Omental fat pad (tissue), 4 donors: ENCODE results near the gene RRAS2. TPM values are rescaled to one million over a fixed set of nuclear protein-coding genes. Genes with fewer than 3 reads are reported as not detected.

Experiments
- ATAC-seq: fragments of 150-250 bp; one replicate; pipeline ENCODE4 v1.9.1; 2016; ENCODE audit warnings: mild to moderate bottlenecking, moderate library complexity; ENCODE audit not compliant: low FRiP score
- DNase-seq: peaks from one replicate; pipeline ENCODE4 v3.0.0-alpha.2; 2019; ENCODE audit warnings: low spot score
- total RNA-seq, 4 donors: library from RNA; depleted of rRNA; stranded (reverse); fragments of >200 nt; gene quantifications; one replicate each; pipeline ENCODE4 v1.1.0, GENCODE V29; 2016
- TF ChIP-seq, protein P1 (sequence below), 3 donors: fragments of 450-650 bp; IDR thresholded peaks; one replicate each; pipeline ENCODE4 v1.5.1; 2016 to 2017; ENCODE audit warnings: antibody characterized with exemption in 3 of 3, mild to moderate bottlenecking in 3 of 3, moderate library complexity in 2 of 3

Gene RRAS2
- total RNA-seq, 4 donors from 2014 or later, result 33.9 to 80.3 (median 70.7) TPM

DNA sequence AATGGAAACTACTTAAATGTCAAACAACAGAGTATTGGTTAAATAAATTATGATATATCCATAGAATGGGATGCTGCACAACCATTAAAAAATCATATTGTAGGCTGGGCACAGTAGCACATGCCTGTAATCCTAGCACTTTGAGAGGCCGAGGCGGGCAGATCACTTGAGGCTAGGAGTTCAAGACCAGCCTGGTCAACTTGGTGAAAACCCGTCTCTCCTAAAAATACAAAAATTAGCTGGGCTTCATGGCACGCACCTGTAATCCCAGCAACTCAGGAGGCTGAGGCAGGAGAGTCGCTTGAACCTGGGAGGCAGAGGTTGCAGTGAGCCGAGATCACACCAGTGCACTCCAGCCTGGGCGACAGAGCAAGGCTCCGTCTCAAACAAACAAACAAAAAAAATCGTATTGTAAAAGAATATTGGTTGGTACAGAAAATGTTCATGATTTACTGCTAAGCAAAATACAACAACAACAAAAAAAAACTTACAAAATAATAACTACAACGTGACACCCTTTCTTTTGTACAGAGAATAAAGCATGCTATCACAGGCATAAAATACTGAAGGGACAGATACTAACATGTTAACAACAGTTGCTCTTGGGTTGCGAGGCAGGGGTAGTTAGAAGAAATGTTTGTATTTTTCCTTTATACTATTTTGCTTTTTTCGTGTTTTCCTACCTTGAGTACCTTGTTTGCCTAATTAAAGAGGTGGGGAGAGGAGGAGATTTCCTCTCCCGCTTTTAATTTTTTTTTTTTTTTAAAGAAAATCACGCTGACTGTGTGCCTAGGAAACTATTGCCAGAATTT, 21.3 kb upstream of the RRAS2 start:
- DNase-seq (no peak), ATAC-seq (no peak)
- TF ChIP-seq, protein P1, sequence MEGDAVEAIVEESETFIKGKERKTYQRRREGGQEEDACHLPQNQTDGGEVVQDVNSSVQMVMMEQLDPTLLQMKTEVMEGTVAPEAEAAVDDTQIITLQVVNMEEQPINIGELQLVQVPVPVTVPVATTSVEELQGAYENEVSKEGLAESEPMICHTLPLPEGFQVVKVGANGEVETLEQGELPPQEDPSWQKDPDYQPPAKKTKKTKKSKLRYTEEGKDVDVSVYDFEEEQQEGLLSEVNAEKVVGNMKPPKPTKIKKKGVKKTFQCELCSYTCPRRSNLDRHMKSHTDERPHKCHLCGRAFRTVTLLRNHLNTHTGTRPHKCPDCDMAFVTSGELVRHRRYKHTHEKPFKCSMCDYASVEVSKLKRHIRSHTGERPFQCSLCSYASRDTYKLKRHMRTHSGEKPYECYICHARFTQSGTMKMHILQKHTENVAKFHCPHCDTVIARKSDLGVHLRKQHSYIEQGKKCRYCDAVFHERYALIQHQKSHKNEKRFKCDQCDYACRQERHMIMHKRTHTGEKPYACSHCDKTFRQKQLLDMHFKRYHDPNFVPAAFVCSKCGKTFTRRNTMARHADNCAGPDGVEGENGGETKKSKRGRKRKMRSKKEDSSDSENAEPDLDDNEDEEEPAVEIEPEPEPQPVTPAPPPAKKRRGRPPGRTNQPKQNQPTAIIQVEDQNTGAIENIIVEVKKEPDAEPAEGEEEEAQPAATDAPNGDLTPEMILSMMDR (IDR thresholded peaks at IDR 0.05), result no peak

DNA sequence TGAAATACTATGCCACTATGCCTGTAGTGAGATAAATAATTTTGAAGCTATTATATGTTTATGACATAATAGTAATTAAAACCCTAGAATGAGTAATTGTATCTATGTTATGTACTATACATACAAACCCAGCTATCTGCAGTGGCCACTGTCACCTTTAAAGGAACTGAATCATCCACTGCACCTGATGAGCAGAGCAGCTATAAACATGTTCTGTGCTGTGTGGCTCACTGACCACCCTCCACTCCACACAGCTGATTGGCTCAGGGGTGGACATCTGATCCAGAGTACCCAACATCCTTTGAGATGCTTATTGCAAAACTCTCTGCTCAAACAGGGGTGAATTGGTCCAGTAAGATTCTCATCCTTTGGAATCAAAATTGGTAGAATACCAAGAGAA, 19.2 kb upstream of the RRAS2 start:
- TF ChIP-seq, protein P1 (IDR thresholded peaks at IDR 0.05), result no peak
- ATAC-seq (no peak), DNase-seq (no peak)

DNA sequence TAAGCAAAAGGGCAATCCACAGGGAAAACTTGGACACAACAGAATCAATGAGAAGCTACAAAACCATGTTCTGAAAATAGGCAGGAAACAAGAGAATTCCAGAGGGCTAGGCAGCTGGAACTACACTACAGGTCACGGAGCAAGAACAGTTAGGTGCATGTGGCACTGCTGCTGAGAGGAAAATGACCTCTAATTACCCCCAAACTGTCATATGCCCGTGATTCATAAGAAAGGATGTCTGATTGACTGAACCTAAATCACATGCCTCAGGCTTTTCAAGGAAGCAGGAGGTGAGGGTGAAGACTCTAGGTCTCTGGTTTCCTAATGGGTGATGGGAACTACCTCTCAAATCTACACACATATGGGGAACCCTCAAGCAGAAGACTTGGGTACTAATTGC, 17.9 kb upstream of the RRAS2 start:
- ATAC-seq (no peak), DNase-seq (no peak)
- TF ChIP-seq, protein P1 (IDR thresholded peaks at IDR 0.05), result no peak

DNA sequence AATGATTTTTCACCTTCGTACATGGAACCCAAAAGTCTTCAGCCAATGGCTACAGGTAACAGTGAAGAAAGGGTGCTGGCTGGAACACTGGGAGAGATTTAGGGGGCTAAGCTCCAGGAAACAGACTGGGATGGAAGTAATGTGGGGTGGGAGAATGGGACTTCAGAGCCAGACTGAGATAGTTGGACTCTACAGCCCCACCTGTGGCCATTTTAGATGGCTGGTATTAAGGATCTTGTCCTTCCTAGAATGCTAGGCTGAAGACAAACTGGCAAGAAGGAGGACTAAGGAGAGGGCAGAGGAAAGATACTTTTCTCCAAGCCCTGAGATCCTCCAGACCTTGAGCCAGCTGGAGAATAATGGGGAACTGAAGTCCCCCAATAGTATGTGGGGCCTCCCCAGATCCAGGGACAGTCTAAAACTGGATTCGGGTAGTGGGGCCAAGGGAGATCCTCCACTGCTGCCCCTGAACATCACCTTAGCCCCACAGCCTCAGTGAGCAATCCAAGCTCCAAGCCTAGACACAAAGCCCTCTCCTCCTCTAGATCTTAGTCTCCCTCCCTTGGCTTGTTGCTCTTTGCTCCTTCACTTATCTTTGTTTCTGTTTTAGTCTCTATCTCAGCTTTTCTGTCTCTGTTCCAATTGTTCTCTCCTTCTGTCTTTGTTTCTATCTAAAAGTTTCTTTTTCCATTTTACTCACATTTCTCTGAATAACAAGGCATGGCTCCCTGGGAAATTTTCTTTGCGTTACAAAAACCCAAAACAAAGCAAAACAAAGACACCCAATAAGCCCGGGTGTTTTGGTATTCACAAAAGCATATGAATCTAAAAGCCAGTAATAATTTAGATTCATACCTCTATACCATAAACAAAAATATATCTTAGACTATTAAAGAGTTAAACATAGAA, 16.2 kb upstream of the RRAS2 start:
- DNase-seq (no peak), ATAC-seq (no peak)
- TF ChIP-seq, protein P1 (IDR thresholded peaks at IDR 0.05), result no peak

DNA sequence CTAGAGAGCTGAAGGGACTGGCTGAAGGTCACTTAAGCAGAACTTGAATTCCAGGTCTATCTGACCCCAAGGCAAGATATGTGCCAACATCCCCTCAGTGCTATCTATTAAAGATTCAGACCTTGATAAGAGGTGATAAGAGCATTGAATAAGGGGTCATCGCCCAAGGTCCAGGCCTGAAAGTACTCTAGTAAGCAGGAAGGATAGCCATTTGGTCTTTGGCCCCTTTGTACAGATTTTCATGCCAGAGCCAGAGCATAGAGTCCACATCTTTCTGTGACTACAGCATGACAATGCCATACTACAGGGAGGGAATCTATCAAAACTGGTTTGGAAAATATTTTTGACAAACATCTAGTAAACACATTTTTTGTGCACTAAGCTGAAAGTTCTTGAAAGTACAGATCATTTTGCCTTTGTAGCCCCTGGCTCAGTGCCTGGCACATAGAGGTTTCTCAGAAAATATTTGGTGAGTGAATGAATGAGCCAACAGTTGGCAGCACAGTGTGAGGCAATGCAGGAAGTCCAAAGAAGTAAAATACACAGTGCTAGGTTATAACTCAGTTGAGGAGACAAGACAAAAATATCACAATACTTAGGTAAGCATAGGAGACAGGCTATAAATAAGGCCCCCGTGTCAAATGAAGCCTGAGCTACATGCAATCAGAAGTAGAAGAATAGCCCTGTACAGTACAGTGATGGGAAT, 15.1 kb upstream of the RRAS2 start:
- TF ChIP-seq, protein P1 (IDR thresholded peaks at IDR 0.05), result no peak
- no peak for DNase-seq
- peak; percentile 72 for ATAC-seq

DNA sequence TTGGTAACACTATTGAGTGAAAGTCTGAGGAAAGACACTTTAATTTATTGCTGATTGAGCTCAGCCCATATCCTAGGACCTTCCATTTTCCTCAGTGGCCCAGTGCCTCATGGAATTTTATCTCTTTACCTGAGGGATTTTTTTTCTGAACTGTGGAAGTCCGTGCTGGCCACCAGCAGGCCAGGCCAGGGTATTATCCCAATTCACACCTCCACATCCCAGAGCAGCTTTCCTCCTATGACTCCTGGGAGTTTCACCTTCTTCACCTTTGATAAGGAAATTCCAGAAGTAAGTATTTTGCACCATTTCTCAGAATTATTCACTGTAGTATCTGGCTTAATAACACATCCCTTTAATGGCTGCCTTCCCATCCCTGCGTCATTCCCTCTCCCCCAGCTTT, 13.0 kb upstream of the RRAS2 start:
- ATAC-seq (peak; percentile 47), DNase-seq (no peak)
- TF ChIP-seq, protein P1 (IDR thresholded peaks at IDR 0.05), result no peak
